Stimulated activated effector memory CD8-positive, alpha-beta T cell treated with anti-CD3 and anti-CD28 coated beads, Interleukin-12 subunit alpha, Interleukin-12 subunit beta, amount 100 ng/mL, for 72 hours (primary cell): ENCODE data around the gene G6PC2.

Experiments
- ATAC-seq: fragments of 150-1000 bp; cut with Tn5 transposase; 2 replicates; pipeline ENCODE4 v1.10.0; 2021
- DNase-seq, 2 donors: peaks; one replicate each; pipeline ENCODE4 v3.0.0; 2021 to 2022; ENCODE audit warnings: low spot score in 2 of 2
- H3K27ac Mint-ChIP-seq: one replicate; pipeline ENCODE4 v1.8.0; 2022; ENCODE audit warnings: mild to moderate bottlenecking, mixed read lengths
- H3K36me3 Mint-ChIP-seq: one replicate; pipeline ENCODE4 v1.8.0; 2022; ENCODE audit warnings: mild to moderate bottlenecking, mixed read lengths
- H3K4me1 Mint-ChIP-seq: one replicate; pipeline ENCODE4 v1.8.0; 2022; ENCODE audit warnings: mixed read lengths
- H3K4me3 Mint-ChIP-seq: one replicate; pipeline ENCODE4 v1.8.0; 2022; ENCODE audit warnings: mild to moderate bottlenecking, mixed read lengths
- H3K9me3 Mint-ChIP-seq: one replicate; pipeline ENCODE4 v1.8.0; 2022; ENCODE audit warnings: mixed read lengths

G6PC2 gene

GRCh38 chr2:168951871-168952270 lies 50.8 kb downstream of the G6PC2 start:
- Mint-ChIP-seq H3K27ac (no peak overlapping the region), H3K4me1 (no peaks in the 10 kb centered on the region), H3K4me3 (no peak overlapping the region), H3K36me3 (no peaks in the 10 kb centered on the region), H3K9me3 (peaks cover 4% of the 10 kb centered on the region)
- no peak for DNase-seq
- ATAC-seq = no peak

DNA sequence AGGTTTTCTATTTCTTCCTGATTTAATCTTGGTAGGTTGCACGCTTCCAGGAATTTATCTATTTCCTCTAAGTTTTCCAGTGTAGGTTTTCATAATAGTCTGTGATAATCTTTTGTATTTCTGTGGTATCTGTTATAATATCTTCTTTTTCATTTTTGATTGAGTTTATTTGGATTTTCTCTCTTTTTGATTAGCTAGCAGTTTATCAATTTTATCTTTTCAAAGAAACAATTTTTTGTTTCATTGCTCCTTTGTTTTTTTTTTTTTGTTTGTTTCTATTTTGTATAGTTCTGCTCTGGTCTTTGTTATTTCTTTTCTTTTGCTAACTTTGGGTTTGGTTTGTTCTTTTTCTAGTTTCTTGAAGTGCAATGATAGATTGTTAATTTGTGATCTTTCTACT lies 51.3 kb downstream of the G6PC2 start:
- Mint-ChIP-seq H3K27ac (no peak overlapping the region), H3K36me3 (no peaks in the 10 kb centered on the region), H3K4me1 (no peaks in the 10 kb centered on the region), H3K9me3 (peaks cover 4% of the 10 kb centered on the region), H3K4me3 (no peak overlapping the region)
- ATAC-seq = no peak
- DNase-seq = no peak

DNA sequence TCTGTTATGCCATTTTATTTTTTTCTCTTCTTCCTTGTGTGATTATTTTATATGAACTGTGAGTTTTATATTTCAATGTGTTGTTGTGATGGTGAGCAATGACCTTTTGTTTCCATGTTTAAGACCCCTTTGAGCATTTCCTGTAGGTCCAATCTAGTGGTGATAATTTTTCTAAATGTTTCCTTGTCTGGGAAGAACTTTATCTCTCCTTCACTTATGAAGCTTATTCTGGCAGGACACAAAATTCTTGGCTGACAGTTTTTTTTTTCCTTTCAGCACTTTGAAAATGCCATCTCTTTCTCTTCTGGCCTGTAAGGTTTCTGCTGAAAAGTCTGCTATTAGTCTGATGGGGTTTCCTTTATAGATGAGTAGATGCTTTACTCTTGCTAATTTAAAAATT lies 53.2 kb downstream of the G6PC2 start:
- no peak for DNase-seq
- H3K4me3 Mint-ChIP-seq = no peak overlapping the region
- H3K36me3 Mint-ChIP-seq = no peaks in the 10 kb centered on the region
- peaks cover 4% of the 10 kb centered on the region for H3K9me3 Mint-ChIP-seq
- no peak for ATAC-seq
- no peak overlapping the region for H3K27ac Mint-ChIP-seq
- no peaks in the 10 kb centered on the region for H3K4me1 Mint-ChIP-seq

DNA sequence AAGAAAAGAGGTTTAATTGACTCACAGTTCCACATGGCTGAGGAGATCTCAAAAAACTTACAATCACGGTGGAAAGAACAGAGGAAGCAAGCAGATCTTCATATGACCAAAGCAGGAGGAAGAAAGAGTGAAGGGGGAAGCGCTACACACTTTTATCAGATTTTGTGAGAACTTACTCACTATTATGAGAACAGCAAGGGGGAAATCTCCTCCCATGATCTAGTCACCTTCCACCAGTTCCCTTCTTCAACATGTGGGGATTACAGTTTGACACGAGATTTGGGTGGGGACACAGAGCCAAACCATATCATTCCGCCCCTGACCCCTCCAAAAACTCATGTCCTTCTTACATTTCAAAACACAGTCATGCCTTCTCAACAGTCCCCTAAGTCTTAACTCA lies 54.2 kb downstream of the G6PC2 start:
- H3K36me3 Mint-ChIP-seq = no peaks in the 10 kb centered on the region
- no peak overlapping the region for H3K4me3 Mint-ChIP-seq
- H3K4me1 Mint-ChIP-seq = no peaks in the 10 kb centered on the region
- no peak overlapping the region for H3K27ac Mint-ChIP-seq
- no peak for ATAC-seq
- peaks cover 4% of the 10 kb centered on the region for H3K9me3 Mint-ChIP-seq
- DNase-seq = no peak

DNA sequence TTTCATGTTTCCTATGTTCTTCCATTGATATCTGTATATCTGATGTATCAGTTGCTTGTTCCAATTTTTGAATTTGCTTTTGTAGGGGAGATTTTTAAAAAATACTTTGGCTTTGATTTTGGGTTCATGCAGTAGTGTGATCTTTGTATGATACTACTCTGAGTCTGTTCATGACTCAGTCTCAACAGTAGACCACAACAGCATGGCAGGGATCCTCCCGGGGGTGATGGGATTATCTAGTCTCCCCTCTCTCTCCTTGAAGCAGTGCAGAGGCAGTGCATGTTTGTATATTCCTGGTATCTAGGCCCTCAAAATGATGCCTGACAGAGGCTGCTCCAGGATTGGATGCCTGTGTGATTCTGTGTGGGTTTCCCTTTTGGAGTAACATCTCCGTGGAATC lies 55.3 kb downstream of the G6PC2 start:
- peak; percentile 52 for ATAC-seq
- DNase-seq = no peak
- Mint-ChIP-seq H3K4me1 (peaks cover 1% of the 10 kb centered on the region), H3K27ac (no peak overlapping the region), H3K9me3 (peaks cover 4% of the 10 kb centered on the region), H3K36me3 (no peaks in the 10 kb centered on the region), H3K4me3 (no peak overlapping the region)
